GM19025 (cell line): Measurements from ENCODE around the gene SLC45A1.
"Not testable (repeated sequence)": the region's sequence is repeated elsewhere in the genome, so short reads cannot be mapped to it uniquely, and the experiment has no call there.

ENCODE experiments used
- ATAC-seq: cut with Tn5 transposase; IDR thresholded peaks from one replicate; pipeline ENCODE4 v1.9.1; 2021; ENCODE audit warnings: mild to moderate bottlenecking, low read depth, moderate library complexity; ENCODE audit not compliant: unreplicated experiment

The SLC45A1 gene

GRCh38 chr1:8364528-8365442 is 46.9 kb downstream of the SLC45A1 start:
- no peak for ATAC-seq

DNA sequence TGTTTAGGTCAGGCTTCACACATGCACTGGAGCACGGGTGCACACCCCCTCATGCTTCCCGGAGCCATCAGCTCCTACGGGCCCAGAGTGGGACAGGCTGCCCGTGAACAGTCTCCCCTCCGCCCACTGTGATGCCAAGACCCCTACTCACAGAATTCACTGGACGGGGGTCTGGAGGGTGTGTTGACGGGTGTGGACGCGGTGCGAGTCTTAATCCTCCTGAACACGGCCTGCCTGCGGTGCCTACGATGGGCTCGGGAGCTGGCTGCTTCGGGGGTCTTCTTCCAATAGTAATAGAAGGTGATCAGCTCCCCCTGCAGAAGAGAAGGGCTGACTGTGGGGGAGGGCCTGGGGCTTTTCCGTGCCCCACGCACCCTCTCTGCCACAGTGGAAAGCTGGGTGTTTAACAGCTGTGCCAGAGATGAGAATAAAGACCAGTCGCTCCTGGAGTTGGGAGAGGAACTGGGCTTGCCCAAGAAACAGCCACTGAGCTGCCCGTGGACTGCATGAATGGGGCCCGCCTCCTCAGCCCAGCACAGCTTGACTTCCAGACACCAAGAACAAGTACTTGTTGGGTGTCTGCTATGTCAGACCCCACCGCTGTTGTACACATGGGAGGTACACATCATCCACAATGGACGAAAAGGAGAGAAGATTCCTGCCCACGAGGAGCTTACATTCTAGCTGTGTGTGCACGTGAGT is 47.9 kb downstream of the SLC45A1 start:
- no peak for ATAC-seq

DNA sequence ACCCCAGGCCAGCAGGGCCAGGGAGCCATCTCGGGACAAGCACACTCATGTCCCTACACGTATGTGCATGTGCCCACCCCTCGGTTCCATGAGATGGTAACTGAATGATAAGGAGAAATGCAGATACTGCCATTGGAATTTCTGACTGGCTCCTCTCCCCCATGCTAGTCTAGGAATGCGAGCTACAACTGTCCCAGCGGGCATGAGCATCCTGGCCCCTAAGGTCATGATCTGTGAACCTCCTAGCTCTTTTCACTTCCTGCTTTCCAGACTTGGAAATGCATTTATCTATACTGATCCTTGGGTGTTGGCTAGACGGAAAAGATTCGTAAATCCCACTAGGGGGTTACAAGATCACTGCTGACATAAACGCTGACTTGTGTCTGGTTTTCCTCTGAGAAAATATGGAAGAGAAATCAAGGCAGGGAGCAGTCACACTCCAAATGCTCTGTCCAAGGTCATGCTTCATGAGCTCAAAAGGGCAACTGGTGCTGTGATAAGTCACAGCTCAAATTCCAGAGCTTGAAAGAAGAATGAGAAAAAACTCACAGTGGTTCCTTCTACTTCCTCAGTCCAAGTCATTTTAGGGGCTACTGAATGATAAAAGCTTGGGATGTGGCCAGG is 49.8 kb downstream of the SLC45A1 start:
- no peak for ATAC-seq

DNA sequence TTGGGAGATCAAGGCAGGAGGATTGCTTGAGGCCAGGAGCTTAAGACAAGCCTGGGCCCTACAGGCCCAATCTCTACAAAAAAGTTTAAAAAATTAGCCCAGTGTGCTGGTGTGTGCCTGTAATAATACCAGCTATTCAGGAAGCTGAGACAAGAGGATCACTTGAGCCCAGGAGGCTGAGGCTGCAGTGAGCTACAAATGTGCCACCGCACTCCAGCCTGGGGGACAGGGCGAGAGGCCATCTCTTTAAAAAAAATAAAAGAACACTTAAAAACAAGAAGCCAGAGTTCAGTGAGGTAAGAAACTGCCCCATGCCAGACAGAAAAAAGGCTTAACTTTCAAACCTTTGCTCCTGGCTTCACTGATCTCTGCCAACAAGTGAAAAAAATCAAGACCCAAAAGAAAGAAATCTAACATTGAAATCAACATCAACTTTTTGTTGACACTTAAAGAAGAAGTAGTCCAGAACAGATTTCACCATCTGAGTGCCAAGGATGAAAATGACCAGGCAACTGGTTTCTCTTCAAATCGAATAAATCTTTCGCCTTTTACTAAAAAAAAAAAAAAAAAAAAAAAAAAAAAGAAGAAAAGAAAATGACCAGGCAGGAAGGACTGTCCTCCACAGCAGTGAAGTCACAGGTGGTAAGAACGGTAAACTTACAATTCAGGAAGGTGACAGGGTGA is 51.2 kb downstream of the SLC45A1 start:
- ATAC-seq: no peak

- ATAC-seq: no peak
Observed at GRCh38 chr1:8370046-8370881, 52.4 kb downstream of the SLC45A1 start.

GRCh38 chr1:8370905-8371315 is 53.0 kb downstream of the SLC45A1 start:
- ATAC-seq: no peak

DNA sequence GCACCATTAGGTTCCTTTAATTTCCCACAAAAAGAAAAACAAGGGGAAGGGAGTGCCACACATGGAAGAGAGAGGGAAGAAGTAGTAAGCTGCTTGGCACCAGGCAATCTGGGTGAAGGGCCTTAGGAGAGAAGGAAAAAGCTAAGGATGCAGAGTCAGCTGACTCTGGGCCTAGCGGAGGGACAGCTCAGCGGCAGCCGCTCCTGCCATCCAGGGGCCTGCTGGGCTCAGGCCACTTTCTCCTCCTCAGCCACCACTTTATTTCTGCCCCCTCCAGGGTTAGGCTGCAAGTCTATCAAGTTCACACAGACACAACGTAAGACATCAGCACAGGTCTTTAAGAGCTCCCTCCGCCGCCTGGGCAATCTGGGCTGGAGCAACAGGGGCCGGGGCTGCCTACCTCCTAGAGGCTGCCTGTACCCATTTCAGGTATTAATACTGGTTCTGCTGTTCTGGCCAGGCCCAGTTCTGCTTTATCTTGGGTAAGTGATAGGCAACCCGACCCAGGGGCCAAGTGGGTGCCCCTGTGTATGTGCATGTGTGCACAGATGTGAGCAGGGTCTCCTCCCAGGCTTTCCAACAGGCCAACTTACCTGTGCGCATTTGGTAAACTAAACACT is 53.6 kb downstream of the SLC45A1 start:
- ATAC-seq: no peak

- no peak for ATAC-seq
Observed at GRCh38 chr1:8373125-8373524, 55.2 kb downstream of the SLC45A1 start.

- ATAC-seq: no peak
Observed at GRCh38 chr1:8373581-8374241, 55.8 kb downstream of the SLC45A1 start.

DNA sequence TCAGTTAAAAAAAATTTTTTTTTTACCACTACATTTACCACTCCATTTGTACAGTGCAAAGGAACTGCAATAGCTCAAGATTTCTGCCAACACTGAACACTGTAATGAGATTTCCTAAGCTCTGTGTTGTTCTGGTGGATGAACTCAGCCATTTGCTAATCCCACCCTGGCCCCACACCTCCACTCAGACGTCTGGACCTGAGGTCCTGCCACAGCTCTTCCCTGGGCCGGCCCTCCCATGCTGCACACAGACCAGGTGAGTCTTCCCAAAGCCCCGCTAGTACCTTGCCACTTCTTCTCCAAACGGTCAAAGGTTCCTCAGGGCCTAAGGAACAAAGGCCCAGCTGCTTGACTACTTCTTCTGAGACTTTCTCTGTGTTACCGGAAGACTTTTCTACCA is 56.4 kb downstream of the SLC45A1 start:
- ATAC-seq: no peak

DNA sequence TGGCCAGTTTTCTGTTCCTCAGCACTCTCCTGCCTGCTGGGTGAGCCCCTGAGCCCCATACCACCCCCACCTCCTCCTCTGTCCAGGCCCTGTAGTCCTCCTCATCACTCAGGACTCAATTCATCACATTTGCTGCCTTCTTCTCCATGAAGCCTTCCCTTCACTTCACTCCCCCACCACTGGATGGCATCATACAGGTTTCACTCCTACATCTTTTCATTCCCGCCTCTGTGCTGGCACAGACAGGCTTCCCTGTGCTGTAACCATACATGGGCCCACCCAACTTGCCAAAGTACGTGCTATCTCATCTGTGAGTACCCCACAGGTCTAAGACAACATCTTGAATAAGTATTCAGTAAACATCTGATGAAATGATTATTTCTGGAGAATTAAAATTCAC is 56.9 kb downstream of the SLC45A1 start:
- ATAC-seq: no peak

DNA sequence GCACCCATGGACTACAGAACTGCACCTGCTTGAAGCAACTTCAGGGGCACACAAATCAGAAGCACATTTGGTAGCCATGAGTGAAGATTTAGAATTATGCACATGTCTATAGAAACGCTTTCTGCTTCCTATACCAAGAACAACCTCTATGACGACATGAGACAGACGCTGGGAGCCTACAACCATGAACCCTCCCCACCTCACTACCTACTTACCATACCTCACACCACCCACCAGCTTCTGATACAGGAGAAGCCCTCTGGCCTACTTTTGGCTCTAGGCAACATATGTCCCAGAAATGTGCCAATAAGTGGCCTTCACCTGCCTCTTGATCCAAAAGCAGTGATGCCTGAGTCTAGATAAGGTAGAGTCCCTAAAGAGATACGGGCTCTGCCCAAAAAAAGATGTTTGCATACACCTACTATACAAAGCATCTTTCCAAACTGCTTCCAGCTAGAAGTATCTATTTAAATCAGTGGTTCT is 58.5 kb downstream of the SLC45A1 start:
- no peak for ATAC-seq

- ATAC-seq: no peak
Observed at GRCh38 chr1:8377271-8377981, 59.5 kb downstream of the SLC45A1 start.

DNA sequence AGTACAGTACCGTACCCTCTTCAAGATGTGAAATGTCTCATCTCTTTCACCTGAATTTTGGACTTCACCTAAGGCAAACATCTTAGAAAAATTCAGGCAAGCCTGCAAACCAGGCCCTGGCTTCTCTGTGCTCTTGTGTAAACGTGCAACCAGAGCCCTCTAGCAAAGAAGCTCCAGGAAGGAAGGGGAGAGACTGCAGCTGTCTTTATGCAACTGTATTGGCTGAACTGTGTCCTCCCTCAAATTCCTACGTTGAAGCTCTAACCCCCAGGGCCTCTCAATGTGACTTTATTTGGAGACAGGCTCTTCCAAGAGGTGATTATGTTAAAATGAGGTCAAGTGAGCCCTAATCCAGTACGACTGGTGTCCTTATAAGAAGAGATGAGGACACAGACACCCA is 60.3 kb downstream of the SLC45A1 start:
- no peak for ATAC-seq

- no peak for ATAC-seq
Observed at GRCh38 chr1:8378981-8379470, 61.1 kb downstream of the SLC45A1 start.

DNA sequence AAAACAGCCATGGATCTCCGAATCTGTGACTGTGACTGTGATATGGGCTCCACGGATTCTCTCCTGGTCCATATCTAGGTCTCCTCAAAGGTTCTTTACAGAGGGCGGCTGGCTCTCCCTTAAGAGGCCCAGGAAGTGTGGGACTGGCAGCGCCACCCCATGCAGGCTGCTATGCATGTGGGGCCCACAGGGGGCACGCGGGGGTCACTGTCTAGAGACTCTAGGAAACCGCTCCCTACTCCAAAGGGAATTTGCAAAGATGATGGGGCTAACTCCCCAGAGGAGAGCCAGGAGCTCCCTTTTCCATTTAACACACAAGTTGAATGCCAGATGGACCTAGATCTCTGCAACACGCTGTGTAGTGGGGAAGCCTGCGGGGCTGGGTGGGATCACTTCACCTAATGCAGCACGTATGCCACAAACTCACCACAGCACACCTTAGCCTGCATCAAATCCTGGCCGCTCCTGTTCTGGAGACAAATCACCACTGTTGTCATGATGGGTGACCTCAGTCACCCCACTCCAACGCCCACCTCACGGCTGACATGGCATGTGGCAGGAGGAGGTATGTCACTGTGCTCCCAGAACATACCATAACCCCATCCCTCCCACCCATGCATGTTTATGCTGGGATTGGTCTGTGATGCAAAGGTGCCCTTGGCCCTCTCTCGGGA is 61.7 kb downstream of the SLC45A1 start:
- ATAC-seq: no peak

GRCh38 chr1:8380310-8380709 is 62.4 kb downstream of the SLC45A1 start:
- not testable (repeated sequence) for ATAC-seq
